EH (cell line): ENCODE measurements around the gene TSPAN3.

Experiments
- DNase-seq: peaks from one replicate; pipeline ENCODE4 v3.0.0-alpha.2; 2015; ENCODE audit warnings: low read depth

The TSPAN3 gene

DNA sequence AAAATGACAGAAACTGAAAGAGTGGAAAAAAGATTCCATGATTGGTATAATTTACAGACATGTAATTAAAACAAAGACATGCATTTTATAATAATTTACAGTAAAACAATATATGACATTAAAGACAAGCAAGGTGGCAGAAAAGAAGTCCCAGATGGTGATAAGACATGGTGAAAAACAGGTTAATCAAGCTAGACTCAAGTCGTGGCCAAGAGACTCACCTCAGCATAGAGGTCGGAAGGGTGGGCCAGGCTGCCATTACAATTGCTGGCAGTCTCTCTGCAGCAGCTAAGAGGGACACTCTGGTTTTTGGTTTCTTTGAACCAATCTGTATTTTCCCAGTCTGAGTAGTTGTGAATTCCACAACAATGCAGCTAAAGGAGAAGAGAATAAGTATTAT, 18.4 kb downstream of the TSPAN3 start:
- DNase-seq = no peak

DNA sequence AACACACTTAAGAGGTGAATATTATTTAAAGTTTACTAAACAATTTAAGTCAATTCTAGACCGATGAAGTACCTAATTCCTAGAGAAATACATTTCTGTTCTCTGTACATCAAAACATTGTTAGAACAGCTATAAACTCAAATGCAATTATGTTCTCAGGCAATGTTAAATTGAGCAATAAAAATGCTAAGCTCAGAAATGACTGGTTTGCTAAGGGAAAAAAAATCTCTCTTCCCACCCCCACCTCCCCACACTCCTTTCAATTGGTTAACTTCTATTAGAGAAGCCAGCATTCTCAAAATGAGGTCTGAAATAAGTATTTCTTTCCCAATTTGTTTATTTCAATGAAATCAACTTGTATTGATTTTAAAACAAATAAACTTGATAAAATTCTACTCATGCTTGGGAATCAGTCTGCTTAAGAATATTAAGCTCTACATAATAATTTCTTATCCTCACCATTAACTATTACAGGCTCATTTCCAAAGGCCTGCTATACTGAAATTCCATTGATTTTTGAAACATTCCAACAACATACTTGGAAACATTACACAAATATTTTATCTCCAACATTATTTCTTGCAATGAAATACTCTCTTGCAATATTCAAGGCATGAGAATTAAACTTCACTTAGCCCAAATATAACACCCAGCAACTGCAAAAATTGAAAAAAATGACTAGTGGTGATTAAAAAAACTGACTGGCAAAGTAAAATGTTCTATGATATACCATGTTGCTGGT, 22.6 kb downstream of the TSPAN3 start:
- peak; percentile 67 for DNase-seq

DNA sequence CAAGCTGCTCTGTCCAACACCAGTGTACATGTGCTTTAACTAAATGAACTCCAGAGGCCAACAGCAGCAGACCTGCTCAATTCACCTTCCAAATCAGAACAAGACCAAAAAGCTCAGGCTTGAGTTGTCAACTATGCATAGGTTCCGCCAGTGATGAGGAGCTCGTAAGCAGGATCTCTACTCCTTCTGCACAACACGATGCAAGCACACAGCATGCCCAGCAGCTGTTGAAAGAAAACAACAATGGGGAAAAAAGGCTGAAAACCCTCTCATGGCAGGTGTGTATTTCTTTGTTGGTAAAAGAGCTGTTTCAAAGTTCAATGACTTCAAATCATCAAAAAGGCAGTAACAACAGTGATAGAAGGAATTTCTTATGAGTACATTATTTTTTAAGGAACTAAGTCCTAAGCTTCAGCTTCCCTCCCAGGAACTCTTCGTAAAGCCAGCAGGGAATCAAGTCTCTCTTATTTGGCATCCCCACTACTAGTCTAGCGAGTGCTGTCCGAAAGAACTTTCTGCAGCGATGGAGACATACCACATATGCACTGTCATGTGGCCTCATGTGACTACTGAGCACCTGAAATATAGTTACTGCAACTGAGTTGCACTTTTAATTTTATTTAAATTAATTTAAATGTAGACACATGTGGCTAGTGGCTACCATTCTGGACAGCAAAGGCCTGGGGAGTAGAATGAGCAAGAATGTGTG, 24.1 kb downstream of the TSPAN3 start:
- DNase-seq = no peak

GRCh38 chr15:77045985-77046384, 24.9 kb downstream of the TSPAN3 start:
- DNase-seq = no peak

GRCh38 chr15:77044228-77045042, 26.5 kb downstream of the TSPAN3 start:
- no peak for DNase-seq

DNA sequence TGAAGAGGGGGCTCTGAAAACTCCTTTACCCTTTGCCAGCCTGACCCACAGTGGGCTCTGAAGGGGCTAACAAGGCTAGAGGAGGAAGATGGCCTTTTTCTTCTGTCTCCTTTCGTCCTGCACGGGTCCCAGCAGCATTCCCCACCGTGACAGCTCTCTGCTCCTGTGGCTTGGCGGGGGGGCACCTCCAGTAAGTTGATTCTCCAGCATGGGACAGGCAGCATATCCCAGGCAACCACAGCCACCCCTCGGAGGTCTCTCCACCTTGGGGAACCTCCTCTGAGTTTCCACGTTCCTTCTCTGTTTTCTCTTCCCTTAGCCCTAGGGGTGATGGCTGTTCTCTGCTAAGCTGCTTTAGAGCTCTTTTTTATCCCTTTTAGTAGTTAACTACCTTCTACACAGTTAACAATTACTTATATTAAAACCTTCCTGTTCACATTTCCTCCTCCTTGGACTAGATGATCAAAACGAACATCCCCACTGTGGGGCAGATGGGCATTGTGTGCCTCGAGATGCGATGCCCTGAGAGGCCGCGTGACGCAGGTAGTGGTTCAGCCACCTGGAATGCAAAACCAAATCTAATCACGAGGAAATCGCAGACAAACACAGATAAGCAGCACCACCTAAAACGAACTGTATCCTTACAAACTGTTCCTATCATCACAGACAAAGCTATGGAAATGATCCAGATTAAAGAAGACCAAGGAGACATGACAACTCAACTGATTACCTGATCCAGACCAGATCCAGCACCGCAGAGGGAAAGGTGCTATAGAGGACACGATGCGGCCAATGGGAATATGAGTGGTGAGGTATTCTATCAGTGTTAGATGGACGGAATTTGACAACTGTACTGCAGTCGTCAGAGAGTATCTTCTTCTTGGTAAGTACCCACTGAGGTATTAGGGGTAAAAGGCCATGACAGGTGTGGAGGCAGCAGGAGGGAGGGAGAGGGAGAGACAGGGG, 27.7 kb downstream of the TSPAN3 start:
- no peak for DNase-seq

- no peak for DNase-seq
Measured at GRCh38 chr15:77042245-77042919, 28.5 kb downstream of the TSPAN3 start.

GRCh38 chr15:77040673-77041072, 30.2 kb downstream of the TSPAN3 start:
- peak; percentile 27 for DNase-seq

- DNase-seq = no peak
Measured at GRCh38 chr15:77039848-77040247, 31.1 kb downstream of the TSPAN3 start.

DNA sequence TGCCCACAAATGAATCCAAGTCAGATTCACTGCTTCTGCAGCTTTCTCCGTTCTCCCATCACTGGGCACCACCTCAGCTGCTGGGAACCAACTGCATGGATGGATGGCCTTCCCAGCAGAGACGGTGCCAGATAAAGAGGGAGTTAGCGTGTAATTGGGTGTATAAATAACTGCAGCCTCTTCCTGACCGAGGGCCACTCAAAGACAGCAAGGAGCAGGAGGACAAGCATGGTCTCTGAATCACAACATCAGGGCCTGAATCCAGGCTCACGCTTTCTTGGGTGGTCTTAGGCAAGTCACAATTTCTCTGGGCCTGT, 31.7 kb downstream of the TSPAN3 start:
- DNase-seq = no peak

- no peak for DNase-seq
Measured at GRCh38 chr15:77038312-77039216, 32.3 kb downstream of the TSPAN3 start.

GRCh38 chr15:77037388-77038209, 33.3 kb downstream of the TSPAN3 start:
- no peak for DNase-seq

DNA sequence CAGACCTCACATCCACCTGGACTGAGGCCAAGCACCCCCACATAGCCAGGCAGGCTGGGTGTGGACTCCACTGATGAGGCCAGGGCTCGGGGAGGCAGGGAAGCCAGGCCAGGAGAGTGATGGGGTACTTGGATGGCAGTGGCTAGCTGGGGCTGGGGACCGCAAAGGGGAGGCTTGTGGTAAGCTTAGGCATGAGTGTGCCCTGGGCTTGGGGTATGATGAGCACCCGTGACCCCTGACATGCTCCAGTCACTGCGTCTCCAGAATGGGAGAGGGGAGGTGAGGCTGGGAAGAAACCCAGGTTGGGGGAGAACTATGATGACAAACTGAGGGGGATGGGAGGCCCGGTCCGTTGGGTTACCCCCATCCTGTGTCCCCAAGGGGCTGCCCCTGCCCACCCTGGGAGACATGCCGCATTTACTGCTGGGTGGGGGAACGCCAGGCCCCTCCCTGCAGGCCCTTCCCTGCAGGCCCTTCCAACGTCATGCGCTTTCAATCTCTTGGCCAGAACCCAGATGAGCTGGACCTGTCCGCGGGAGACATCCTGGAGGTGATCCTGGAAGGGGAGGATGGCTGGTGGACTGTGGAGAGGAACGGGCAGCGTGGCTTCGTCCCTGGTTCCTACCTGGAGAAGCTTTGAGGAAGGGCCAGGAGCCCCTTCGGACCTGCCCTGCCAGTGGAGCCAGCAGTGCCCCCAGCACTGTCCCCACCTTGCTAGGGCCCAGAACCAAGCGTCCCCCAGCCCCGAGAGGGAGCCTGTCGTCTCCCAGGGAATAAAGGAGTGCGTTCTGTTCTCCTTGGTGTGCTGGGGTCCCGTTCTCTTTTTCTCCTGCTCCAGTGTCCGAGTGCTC, 34.1 kb downstream of the TSPAN3 start:
- no peak for DNase-seq

DNA sequence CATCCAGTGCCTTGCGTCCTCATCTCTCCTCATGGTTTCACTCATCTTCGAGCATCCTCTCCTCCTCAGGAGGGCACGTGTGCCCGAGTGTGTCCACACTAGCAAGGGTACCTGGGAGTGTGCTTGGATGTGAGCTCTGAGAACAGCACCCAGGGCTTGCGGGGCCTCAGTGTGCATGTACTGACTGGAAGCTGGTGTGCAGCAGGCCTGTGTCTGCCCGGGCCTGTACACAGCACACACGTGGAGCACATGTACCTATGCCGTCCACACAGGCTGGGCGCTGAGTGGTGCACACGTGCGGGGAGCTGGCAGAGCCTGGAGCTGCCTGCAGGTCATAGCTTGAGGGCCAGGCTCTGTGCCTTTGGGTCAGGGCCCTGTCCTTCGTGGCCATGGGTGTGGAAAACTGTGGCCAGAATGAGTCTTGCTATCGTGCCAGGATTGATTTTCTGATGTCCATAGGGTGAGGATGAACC, 34.9 kb downstream of the TSPAN3 start:
- no peak for DNase-seq

GRCh38 chr15:77035584-77035983, 35.3 kb downstream of the TSPAN3 start:
- no peak for DNase-seq

DNA sequence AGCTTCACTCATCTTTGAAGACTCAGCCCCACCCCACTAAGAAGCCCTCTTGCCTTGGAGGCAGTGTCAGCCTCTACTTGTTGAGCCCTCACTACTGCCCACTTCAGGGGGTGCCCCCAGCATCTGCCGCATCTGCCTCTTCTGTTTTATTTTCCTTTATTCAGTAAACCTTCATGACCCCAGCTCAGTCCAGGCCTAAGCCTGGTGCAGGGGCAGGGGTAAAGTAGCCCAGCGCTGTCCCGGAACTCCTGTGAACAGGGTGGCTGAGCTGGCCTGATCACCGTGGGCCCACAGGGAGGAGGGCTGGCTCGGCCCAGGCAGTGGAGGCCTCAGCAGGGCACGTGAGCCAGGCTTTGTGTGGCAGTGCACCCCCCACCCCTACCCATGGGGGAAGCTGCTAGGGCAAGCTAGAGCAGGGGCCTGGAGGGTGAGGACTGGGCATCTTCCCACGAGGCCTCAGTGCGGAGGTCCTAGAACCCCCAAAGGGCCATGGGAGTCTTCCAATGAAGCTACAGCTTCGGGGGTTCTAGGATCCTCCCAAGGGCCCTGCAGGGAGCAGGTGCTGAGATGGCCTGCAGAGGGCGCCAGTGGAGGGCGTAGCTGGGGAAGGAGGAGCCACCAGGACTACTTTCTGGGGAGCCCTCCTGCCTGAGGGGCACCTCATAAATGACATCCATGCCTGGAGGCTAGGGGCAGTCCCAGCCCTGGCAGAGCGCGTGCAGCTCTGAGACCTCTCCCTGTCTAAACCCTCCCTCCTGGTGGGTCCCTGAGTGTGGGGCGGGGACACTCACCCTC, 36.0 kb downstream of the TSPAN3 start:
- peak; percentile 16 for DNase-seq
